ENCODE data around the gene TCERG1L. TPM values are rescaled to one million over a fixed set of nuclear protein-coding genes. Genes with fewer than 3 reads are reported as not detected.

Gene TCERG1L
- total RNA-seq, 2 donors from 2014 or later: 4.0 to 4.2 TPM

GRCh38 chr10:131202990-131203389 lies 108.5 kb downstream of the TCERG1L start:
- no peak overlapping the region for H3K4me3 ChIP-seq
- TF ChIP-seq POLR2A (IDR thresholded peaks at IDR 0.05): no peak
- no peak for TF ChIP-seq CTCF (IDR thresholded peaks at IDR 0.05)
- WGBS, 2 donors: 73 to 82% methylated on average over 11 of the region's 11 CpGs
- ATAC-seq (no peak), DNase-seq (peak in 1 of 4 donors; percentile 1)
- H3K4me1 ChIP-seq: no peaks in the 10 kb centered on the region
- H3K9me3 ChIP-seq: no peaks in the 10 kb centered on the region
- H3K36me3 ChIP-seq (replicated peaks in 1 of 2; ENCODE audit: insufficient read depth in 1 of 2, low read depth in 2 of 2): no peaks in the 10 kb centered on the region
- intact Hi-C loops (cut with DNase I): no loop called here
- H3K27ac ChIP-seq: no peak overlapping the region
- no peaks in the 10 kb centered on the region for H3K27me3 ChIP-seq

- 86 to 88% methylated on average over 32 to 33 of the region's 33 CpGs for WGBS, 2 donors
- intact Hi-C loops (cut with DNase I): no loop called here
- no peaks in the 10 kb centered on the region for H3K36me3 ChIP-seq (replicated peaks in 1 of 2; ENCODE audit: insufficient read depth in 1 of 2, low read depth in 2 of 2)
- DNase-seq (peak in 1 of 4 donors; percentile 0), ATAC-seq (no peak)
- H3K27me3 ChIP-seq: no peaks in the 10 kb centered on the region
- H3K27ac ChIP-seq: no peak overlapping the region
- no peak overlapping the region for H3K4me3 ChIP-seq
- TF ChIP-seq CTCF (IDR thresholded peaks at IDR 0.05) (no peak), POLR2A (IDR thresholded peaks at IDR 0.05) (no peak)
- no peaks in the 10 kb centered on the region for H3K4me1 ChIP-seq
- no peaks in the 10 kb centered on the region for H3K9me3 ChIP-seq
Observed at GRCh38 chr10:131201741-131202515, 109.6 kb downstream of the TCERG1L start.

GRCh38 chr10:131200856-131201470 lies 110.6 kb downstream of the TCERG1L start:
- ATAC-seq (no peak), DNase-seq (peak in 1 of 4 donors; percentile 1)
- H3K9me3 ChIP-seq: no peaks in the 10 kb centered on the region
- H3K4me3 ChIP-seq: no peak overlapping the region
- H3K4me1 ChIP-seq: no peaks in the 10 kb centered on the region
- intact Hi-C loops (cut with DNase I): no loop called here
- TF ChIP-seq CTCF (IDR thresholded peaks at IDR 0.05) (no peak), POLR2A (IDR thresholded peaks at IDR 0.05) (no peak)
- no peaks in the 10 kb centered on the region for H3K36me3 ChIP-seq (replicated peaks in 1 of 2; ENCODE audit: insufficient read depth in 1 of 2, low read depth in 2 of 2)
- no peaks in the 10 kb centered on the region for H3K27me3 ChIP-seq
- 85 to 88% methylated on average over 21 of the region's 21 CpGs for WGBS, 2 donors
- no peak overlapping the region for H3K27ac ChIP-seq

GRCh38 chr10:131199646-131200045 lies 111.9 kb downstream of the TCERG1L start:
- Histone ChIP-seq H3K27ac (no peak overlapping the region), H3K27me3 (no peaks in the 10 kb centered on the region), H3K4me1 (no peaks in the 10 kb centered on the region), H3K9me3 (no peaks in the 10 kb centered on the region), H3K4me3 (no peak overlapping the region), H3K36me3 (replicated peaks in 1 of 2; ENCODE audit: insufficient read depth in 1 of 2, low read depth in 2 of 2) (no peaks in the 10 kb centered on the region)
- TF ChIP-seq POLR2A (IDR thresholded peaks at IDR 0.05) (no peak), CTCF (IDR thresholded peaks at IDR 0.05) (no peak)
- 60% methylated on average over 6 of the region's 6 CpGs for WGBS, 2 donors
- ATAC-seq: no peak
- DNase-seq: no peak
- intact Hi-C loops (cut with DNase I): no loop called here

Data from body of pancreas (tissue), 4 donors.